Activated CD8-positive, alpha-beta memory T cell treated with anti-CD3 and anti-CD28 coated beads, Interleukin-2, amount 10 ng/mL, durations not matched to agents 7 days and 5 days (primary cell): ENCODE results near the gene RGL1. TPM values are rescaled to one million over a fixed set of nuclear protein-coding genes. Genes with fewer than 3 reads are reported as not detected.

ENCODE experiments used
- ATAC-seq: fragments of 150-1000 bp; cut with Tn5 transposase; one replicate; pipeline ENCODE4 v1.10.0; 2021; ENCODE audit warnings: moderate library complexity
- CTCF ChIA-PET: fragments of 350-600 bp; sonication (Branson Sonifier 250); formaldehyde crosslinking; loops from one replicate; lab custom pipeline; 2021; ENCODE audit warnings: antibody characterized with exemption; lab: Charles Lee
- DNase-seq: peaks from one replicate; pipeline ENCODE4 v3.0.0-alpha.2; 2020
- H3K27ac Mint-ChIP-seq: one replicate; pipeline ENCODE4 v1.8.0; 2021; ENCODE audit warnings: mild to moderate bottlenecking, mixed read lengths
- H3K27me3 Mint-ChIP-seq: one replicate; pipeline ENCODE4 v1.8.0; 2021; ENCODE audit warnings: mixed read lengths
- H3K36me3 Mint-ChIP-seq: one replicate; pipeline ENCODE4 v1.8.0; 2021; ENCODE audit warnings: mild to moderate bottlenecking, mixed read lengths
- H3K4me1 Mint-ChIP-seq: one replicate; pipeline ENCODE4 v1.8.0; 2021; ENCODE audit warnings: mixed read lengths
- H3K4me3 Mint-ChIP-seq: one replicate; pipeline ENCODE4 v1.8.0; 2021; ENCODE audit warnings: mild to moderate bottlenecking, moderate library complexity, mixed read lengths
- H3K9me3 Mint-ChIP-seq: one replicate; pipeline ENCODE4 v1.8.0; 2022; ENCODE audit warnings: low read depth, mixed read lengths
- total RNA-seq, 2 experiments: library from RNA; stranded (reverse); gene quantifications; one replicate each; pipeline ENCODE4 v1.2.3, GENCODE V29; 2021

The RGL1 gene
- total RNA-seq, 2 experiments from 2014 or later: 2.0 to 2.9 TPM

DNA sequence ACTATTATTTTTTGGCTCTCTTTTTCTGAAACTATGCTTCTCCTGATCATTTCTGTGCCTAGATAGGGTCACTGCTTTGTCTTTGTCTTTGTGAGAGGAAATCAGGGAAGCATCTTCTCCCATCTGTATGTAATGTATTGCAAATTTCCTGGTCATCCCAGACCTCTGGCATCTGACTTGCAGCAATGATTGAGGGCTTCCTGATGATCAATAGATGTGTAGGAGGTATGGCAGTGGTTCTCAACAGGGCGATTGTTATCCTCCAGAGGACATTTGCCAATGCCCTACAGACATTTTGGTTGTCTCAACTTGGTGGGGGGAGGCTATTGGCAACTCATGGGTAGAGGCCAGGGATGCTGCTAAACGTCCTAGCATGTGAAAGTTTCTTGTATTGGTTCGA lies 64.7 kb downstream of the RGL1 start:
- peaks cover 3% of the 10 kb centered on the region for H3K36me3 Mint-ChIP-seq
- no peak overlapping the region for H3K27ac Mint-ChIP-seq
- peaks cover 6% of the 10 kb centered on the region for H3K4me1 Mint-ChIP-seq
- no peaks in the 10 kb centered on the region for H3K27me3 Mint-ChIP-seq
- H3K9me3 Mint-ChIP-seq: no peaks in the 10 kb centered on the region
- DNase-seq: no peak
- no peak overlapping the region for H3K4me3 Mint-ChIP-seq
- no peak for ATAC-seq
- CTCF ChIA-PET: no interaction called here

DNA sequence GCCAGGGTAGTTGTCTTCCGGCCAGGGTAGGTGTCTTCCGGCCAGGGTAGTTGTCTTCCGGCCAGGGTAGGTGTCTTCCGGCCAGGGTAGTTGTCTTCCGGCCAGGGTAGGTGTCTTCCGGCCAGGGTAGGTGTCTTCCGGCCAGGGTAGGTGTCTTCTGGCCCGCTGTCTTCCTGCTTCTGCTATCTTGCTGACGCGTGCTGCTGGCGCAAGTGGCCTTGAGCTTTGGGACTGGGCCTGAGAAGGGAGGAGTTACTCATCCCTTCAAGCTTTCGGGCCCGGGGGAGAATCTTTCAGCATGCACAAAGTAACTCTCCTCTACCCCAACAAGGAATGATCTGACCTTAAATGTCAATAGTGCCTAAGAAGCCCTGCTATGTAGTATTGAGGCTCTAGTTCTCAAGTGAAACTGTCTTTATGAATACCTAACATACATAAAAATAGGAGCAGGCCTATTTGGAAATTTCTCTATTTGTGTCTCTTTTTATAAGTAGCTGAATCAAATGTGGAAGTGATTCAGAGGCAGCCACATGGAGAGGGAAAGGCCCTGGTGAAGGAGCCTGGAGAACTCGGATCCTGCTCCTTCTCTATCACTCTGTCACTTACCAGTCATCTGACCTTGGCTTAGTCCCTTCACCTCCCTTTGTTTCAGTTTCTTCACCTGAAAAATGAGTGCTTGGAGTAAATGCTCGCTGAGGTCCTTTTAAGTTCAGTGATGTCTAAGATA lies 65.6 kb downstream of the RGL1 start:
- no peak overlapping the region for H3K27ac Mint-ChIP-seq
- CTCF ChIA-PET: no interaction called here

DNA sequence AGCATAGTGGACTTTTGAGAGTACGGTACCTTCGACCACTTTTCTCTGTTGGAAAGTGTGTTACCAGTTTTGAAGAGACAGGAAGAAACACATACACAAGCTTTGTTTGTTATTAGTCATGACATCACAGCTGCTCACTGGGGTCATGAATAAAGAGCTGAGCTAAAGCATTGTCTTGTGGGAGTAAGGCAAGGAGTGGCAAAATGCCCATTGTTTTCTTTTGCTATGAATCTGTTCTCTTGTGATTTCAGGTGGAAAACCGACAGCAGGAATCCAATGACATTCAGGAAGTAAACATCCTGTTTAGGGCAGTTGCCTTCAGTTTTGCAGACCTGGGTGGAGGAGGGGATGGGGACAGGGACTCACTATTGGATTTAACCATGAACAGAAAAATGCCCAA lies 66.2 kb downstream of the RGL1 start:
- H3K27me3 Mint-ChIP-seq: no peaks in the 10 kb centered on the region
- DNase-seq: no peak
- no peak overlapping the region for H3K27ac Mint-ChIP-seq
- no peaks in the 10 kb centered on the region for H3K9me3 Mint-ChIP-seq
- no peak overlapping the region for H3K4me3 Mint-ChIP-seq
- CTCF ChIA-PET: no interaction called here
- H3K36me3 Mint-ChIP-seq: peaks cover 3% of the 10 kb centered on the region
- no peak for ATAC-seq
- H3K4me1 Mint-ChIP-seq: peaks cover 6% of the 10 kb centered on the region

More for the DNA sequence above, 65.6 kb downstream of the RGL1 start:
- H3K36me3 Mint-ChIP-seq: peaks cover 3% of the 10 kb centered on the region
- H3K27me3 Mint-ChIP-seq: no peaks in the 10 kb centered on the region
- peaks cover 6% of the 10 kb centered on the region for H3K4me1 Mint-ChIP-seq
- ATAC-seq: no peak
- H3K9me3 Mint-ChIP-seq: no peaks in the 10 kb centered on the region
- DNase-seq: no peak
- H3K4me3 Mint-ChIP-seq: no peak overlapping the region

DNA sequence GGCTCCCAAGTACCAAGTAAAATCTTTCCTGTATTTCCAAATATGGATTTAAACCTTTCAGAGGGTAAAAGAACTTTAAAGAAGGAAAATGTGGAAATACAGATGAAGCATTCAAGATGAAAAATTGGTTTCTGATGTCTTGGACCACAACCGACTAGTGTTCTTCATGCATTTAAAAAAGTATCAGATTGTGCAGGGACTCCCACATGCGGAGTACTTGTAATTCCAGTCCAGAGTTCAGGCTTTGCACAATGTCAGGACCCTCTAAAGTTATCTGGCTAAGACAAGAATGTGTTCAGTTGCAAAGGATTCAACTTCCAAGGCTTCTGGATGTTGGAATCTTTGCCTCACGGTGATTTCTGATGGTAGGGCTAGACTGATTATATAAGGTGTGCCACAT lies 66.7 kb downstream of the RGL1 start:
- peaks cover 6% of the 10 kb centered on the region for H3K4me1 Mint-ChIP-seq
- no peak for DNase-seq
- H3K27ac Mint-ChIP-seq: no peak overlapping the region
- H3K4me3 Mint-ChIP-seq: no peak overlapping the region
- peaks cover 3% of the 10 kb centered on the region for H3K36me3 Mint-ChIP-seq
- ATAC-seq: no peak
- no peaks in the 10 kb centered on the region for H3K9me3 Mint-ChIP-seq
- CTCF ChIA-PET: no interaction called here
- H3K27me3 Mint-ChIP-seq: no peaks in the 10 kb centered on the region

DNA sequence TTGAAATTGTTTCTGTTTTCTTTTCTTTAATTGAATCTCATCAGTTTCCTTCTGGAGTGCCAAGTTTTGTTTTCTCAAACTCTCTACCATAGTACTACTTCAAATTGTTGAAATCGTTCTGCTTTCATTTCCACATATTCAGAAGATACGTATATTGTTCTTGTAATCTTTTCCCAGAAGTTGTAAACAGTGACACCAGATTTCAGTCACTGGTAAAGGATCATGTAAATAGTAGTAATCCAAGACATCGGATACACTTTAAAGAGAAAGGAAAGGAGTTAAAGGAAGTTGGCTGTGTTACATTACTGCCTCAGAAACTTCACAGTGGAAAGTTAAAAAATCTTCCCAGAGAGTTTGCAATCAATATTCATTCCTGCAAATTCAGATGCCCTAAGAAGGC lies 67.5 kb downstream of the RGL1 start:
- no peaks in the 10 kb centered on the region for H3K9me3 Mint-ChIP-seq
- H3K27ac Mint-ChIP-seq: no peak overlapping the region
- no peaks in the 10 kb centered on the region for H3K27me3 Mint-ChIP-seq
- H3K4me1 Mint-ChIP-seq: peaks cover 6% of the 10 kb centered on the region
- DNase-seq (no peak), ATAC-seq (no peak)
- no peak overlapping the region for H3K4me3 Mint-ChIP-seq
- CTCF ChIA-PET: no interaction called here
- H3K36me3 Mint-ChIP-seq: peaks cover 3% of the 10 kb centered on the region

DNA sequence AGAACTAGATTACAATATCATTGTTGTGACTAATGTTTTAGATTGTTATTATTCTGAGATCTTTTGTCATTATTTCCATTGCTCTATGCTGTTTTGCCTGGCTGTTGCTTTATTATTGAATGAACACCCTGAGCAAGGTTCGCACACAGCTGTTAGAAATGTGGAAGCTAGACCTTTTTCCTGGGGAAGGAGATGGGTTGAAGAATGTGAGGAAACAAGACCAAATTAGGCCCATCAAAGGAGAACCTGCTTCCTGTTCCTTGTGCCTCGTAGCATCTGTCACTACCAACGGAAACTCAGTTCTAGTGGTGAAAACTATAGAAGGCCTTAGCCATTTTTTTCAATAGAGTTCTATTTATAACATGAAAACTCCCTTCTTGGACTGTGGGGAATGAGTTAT lies 68.7 kb downstream of the RGL1 start:
- Mint-ChIP-seq H3K9me3 (no peaks in the 10 kb centered on the region), H3K27me3 (no peaks in the 10 kb centered on the region), H3K4me3 (no peak overlapping the region), H3K4me1 (peaks cover 6% of the 10 kb centered on the region), H3K36me3 (peaks cover 3% of the 10 kb centered on the region), H3K27ac (no peak overlapping the region)
- CTCF ChIA-PET: interaction anchor here (0.9 to 1.8 kb wide), 2 partner anchors 42 to 218 kb away, joined by 3 to 4 read pairs; no protein-coding TSS in a partner anchor
- no peak for ATAC-seq
- no peak for DNase-seq

DNA sequence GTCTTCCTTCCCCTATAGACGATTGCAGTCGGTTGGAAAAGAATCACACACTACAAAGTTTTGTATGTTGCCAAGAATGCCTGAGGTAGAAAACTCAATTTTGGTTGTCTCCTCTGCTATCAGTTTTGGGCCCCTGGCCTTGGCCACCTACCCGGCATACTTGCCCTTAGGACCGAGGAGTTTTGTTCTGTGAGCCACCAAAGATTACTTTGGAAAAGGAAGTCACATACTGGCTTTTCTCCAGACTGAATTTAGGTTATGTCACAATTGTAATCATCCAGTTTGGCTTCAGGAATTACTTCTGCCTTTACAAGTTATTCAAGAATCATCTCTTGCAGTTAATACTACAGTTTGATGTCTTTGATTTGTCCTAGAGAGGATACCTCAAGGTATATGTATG lies 71.4 kb downstream of the RGL1 start:
- DNase-seq (no peak), ATAC-seq (no peak)
- no peaks in the 10 kb centered on the region for H3K9me3 Mint-ChIP-seq
- no peak overlapping the region for H3K27ac Mint-ChIP-seq
- peaks cover 4% of the 10 kb centered on the region for H3K4me1 Mint-ChIP-seq
- CTCF ChIA-PET: no interaction called here
- peaks cover 3% of the 10 kb centered on the region for H3K36me3 Mint-ChIP-seq
- no peaks in the 10 kb centered on the region for H3K27me3 Mint-ChIP-seq
- no peak overlapping the region for H3K4me3 Mint-ChIP-seq

DNA sequence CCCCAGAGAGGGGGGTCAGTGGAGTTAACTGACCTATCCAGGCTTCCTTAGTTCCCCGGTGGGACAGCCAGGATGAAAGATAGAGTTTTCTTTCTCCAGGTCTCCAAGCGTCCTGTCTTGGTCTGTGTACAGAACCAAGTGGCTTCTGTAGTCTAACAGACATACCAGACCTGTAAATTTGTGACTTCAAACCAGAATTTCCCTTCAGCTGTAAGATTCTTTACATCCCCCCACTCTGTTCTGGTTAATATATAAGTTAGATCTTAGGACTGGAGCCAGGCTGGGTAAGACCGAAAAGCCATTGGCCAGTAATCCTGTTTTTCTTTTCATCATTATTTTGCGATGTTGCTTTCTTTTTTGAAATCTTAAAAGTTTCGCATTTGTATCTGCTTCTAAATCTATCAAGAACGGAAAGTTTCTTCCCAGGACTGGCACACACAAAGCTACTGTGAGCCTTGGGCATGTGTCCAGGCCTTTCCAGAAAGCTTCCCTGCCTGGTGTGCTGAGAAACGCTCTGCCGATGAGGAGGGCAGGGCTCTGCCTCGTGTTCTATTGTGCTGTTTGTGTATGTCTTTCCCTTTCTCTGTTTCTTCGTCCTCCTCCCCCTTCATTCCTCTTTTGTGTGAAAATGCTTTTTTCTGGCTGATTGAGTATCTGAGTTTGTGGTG lies 72.3 kb downstream of the RGL1 start:
- CTCF ChIA-PET: no interaction called here
- H3K27me3 Mint-ChIP-seq: no peaks in the 10 kb centered on the region
- H3K4me3 Mint-ChIP-seq: no peak overlapping the region
- DNase-seq (no peak), ATAC-seq (no peak)
- peaks cover 3% of the 10 kb centered on the region for H3K36me3 Mint-ChIP-seq
- H3K27ac Mint-ChIP-seq: no peak overlapping the region
- H3K9me3 Mint-ChIP-seq: no peaks in the 10 kb centered on the region
- peaks cover 4% of the 10 kb centered on the region for H3K4me1 Mint-ChIP-seq

DNA sequence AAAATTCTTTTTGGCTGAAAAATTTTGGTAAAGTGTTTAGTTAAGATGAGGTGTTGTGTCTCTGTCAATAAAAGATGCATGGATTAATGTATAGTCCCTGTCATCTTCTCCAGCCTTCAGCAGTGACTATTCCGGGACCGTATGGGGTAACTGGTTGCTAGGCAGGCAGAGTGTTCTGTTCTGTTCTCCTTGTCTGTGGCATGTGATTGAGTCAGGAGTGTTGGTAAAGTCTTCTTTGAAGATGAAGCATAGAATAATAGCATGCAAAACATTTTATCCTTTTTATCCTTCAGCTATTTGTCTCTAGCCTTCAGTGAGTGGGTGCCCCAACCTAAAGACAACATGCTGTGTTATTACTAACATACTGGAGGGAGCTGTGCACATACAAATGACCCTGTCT lies 74.6 kb downstream of the RGL1 start:
- Mint-ChIP-seq H3K36me3 (no peaks in the 10 kb centered on the region), H3K27ac (no peak overlapping the region), H3K4me1 (no peaks in the 10 kb centered on the region), H3K27me3 (no peaks in the 10 kb centered on the region), H3K9me3 (no peaks in the 10 kb centered on the region), H3K4me3 (no peak overlapping the region)
- ATAC-seq: no peak
- no peak for DNase-seq
- CTCF ChIA-PET: no interaction called here

DNA sequence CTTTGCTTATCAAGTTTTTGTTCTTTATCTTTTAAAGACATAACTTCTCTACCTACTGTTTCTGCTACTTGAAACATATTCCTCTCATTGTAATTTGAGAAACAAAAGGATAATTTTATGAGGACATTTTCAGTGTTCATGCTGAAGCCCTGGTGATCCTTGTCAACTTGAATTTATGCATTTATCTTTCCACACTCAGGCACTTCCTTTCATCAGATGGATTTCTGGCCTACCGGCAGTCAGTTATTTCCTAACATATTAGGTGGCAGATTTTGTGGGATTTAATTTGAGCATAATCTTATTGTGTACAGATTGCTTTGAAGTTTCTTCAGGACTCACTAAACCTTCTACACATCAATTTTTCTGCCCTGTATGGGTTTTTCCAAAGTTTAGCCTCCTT lies 75.0 kb downstream of the RGL1 start:
- H3K36me3 Mint-ChIP-seq: no peaks in the 10 kb centered on the region
- ATAC-seq: no peak

DNA sequence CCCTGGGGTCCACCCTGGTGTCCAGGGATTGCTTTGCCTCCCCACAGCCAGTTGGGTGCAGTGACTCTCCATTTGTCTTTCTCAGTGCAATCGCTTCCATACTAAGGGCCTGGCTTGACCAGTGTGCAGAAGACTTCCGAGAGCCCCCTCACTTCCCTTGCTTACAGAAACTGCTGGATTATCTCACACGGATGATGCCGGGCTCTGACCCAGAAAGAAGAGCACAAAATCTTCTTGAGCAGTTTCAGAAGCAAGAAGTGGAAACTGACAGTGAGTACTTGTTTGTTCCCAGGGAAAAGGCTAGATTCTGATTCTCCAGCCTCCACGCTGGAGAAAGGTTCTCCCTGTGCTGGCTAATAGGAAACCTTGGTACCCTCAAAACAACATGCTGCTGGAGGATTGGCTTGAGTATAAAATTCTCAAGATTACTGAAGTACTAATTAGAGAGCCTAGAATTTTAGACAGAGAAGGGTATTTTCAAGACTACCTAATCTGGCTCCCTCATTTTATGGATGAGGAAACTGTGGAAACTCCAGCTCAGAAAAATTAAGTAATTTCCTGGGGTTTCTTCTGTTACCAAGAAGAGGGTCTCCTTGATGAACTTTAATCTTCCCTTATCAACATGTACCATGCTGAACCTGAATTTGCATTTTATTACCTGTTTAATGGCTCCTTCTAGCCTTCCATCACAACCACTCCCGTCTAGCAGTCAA lies 75.8 kb downstream of the RGL1 start:
- Mint-ChIP-seq H3K9me3 (no peaks in the 10 kb centered on the region), H3K4me1 (no peaks in the 10 kb centered on the region), H3K27me3 (no peaks in the 10 kb centered on the region), H3K27ac (no peak overlapping the region), H3K4me3 (no peak overlapping the region), H3K36me3 (no peaks in the 10 kb centered on the region)
- DNase-seq (no peak), ATAC-seq (no peak)
- CTCF ChIA-PET: interaction anchor here (1.0 kb wide), 1 partner anchor 10 kb away, joined by 3 read pairs; no protein-coding TSS in a partner anchor

More for the DNA sequence above, 75.0 kb downstream of the RGL1 start:
- H3K27ac Mint-ChIP-seq: no peak overlapping the region
- no peak for DNase-seq
- no peaks in the 10 kb centered on the region for H3K27me3 Mint-ChIP-seq
- no peak overlapping the region for H3K4me3 Mint-ChIP-seq
- no peaks in the 10 kb centered on the region for H3K9me3 Mint-ChIP-seq
- H3K4me1 Mint-ChIP-seq: no peaks in the 10 kb centered on the region
- CTCF ChIA-PET: no interaction called here

DNA sequence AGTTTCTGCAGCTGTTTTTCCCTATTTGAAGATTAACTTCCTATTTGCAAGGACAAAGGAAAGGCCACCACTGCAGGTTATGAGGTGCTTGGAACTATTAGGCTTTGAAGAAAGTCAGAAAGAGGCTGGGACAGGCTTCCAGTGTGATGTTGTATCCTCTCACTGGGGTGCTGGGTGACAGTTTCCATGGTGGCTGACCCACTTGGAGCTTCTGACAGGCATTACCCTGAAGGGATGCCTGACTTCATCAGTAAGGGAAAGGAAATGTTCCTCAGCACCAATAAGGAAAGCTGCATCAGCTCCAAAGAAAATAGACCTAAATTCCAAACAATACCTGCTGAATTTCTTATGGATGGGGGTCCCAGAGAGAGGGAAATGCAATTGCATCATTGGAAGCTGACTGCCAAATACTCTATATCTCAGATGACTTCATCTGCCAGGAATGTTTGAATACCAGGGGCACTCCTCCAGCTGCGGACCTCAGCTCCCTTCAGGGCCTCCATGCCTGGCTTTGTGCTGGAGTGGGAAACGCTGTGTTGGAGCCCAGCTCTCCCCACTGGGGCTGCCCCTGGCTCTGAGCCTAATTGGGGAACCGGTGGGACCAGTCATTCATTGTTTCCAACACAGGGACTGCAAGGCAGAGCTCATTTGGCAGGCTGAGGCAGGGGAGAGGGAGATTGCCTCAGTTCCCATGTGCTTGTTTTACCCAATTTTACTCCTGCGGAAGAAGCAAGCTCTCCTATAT lies 76.6 kb downstream of the RGL1 start:
- H3K27me3 Mint-ChIP-seq: no peaks in the 10 kb centered on the region
- CTCF ChIA-PET: interaction anchor here (1.0 kb wide), 1 partner anchor 9 kb away, joined by 3 read pairs; no protein-coding TSS in a partner anchor
- DNase-seq (no peak), ATAC-seq (no peak)
- no peaks in the 10 kb centered on the region for H3K9me3 Mint-ChIP-seq
- no peaks in the 10 kb centered on the region for H3K36me3 Mint-ChIP-seq
- no peaks in the 10 kb centered on the region for H3K4me1 Mint-ChIP-seq
- H3K4me3 Mint-ChIP-seq: no peak overlapping the region
- no peak overlapping the region for H3K27ac Mint-ChIP-seq
